HepG2 (cell line): ENCODE results near the gene NT5C2. TPM values are rescaled to one million over a fixed set of nuclear protein-coding genes. Genes with fewer than 3 reads are reported as not detected.

Experiments used
- ATAC-seq: fragments of 200-7000 bp; cut with Tn5 transposase; 3 replicates; pipeline ENCODE4 v1.9.1; 2020; ENCODE audit warnings: mild to moderate bottlenecking, moderate library complexity
- BruUV-seq: library from RNA; stranded (reverse); fragments of 400-500 nt; replicated peaks from 2 replicates; lab custom pipeline; 2021; lab: Mats Ljungman, UMichigan
- CTCF ChIA-PET: fragments of 300-600 bp; formaldehyde crosslinking; extraction: SDS; loops from one replicate; lab custom pipeline; 2021; ENCODE audit warnings: low total read pairs, inconsistent platforms, low intra/inter-chr PET ratio; lab: Yijun Ruan, JAX
- POLR2A ChIA-PET: fragments of 350-600 bp; sonication (Branson Sonifier 250); formaldehyde crosslinking; loops from one replicate; lab custom pipeline; 2020; ENCODE audit warnings: antibody characterized with exemption, inconsistent platforms; lab: Yijun Ruan, JAX
- DNase-seq: peaks from one replicate; pipeline ENCODE4 v3.0.0-alpha.2; 2015; ENCODE audit warnings: low spot score
- FAIRE-seq: peaks from 3 replicates; lab custom pipeline; 2011; peaks lifted over from hg19 to GRCh38; lab: Jason Lieb, UNC
- H2AFZ ChIP-seq: one replicate; pipeline ENCODE4 v1.6.1; 2011; ENCODE audit warnings: low read length, inconsistent platforms
- H3K27ac ChIP-seq: fragments of 300-600 bp; 3 replicates; pipeline ENCODE4 v1.8.0; 2011; ENCODE audit warnings: mixed run types, mild to moderate bottlenecking, mixed read lengths, low read length, inconsistent platforms; ENCODE audit not compliant: insufficient read depth; ENCODE audit errors: extremely low read length
- H3K27me3 ChIP-seq, 2 experiments: fragments of 200-600 bp in 1 of 2; 2 replicates in 1 of 2; 3 replicates in 1 of 2; pipeline versions ENCODE4 v1.6.0 to v1.8.0; 2011; ENCODE audit warnings: low read length in 2 of 2, mild to moderate bottlenecking in 2 of 2, moderate library complexity in 2 of 2, inconsistent platforms in 1 of 2; ENCODE audit not compliant: insufficient read depth in 2 of 2, control insufficient read depth in 1 of 2
- H3K36me3 ChIP-seq, 2 experiments: fragments of 200-600 bp in 1 of 2; replicated peaks in 1 of 2; 2 replicates in 1 of 2; 3 replicates in 1 of 2; pipeline versions ENCODE4 v1.5.1 to v1.8.0; 2011; ENCODE audit warnings: low read length in 2 of 2, inconsistent platforms in 1 of 2; ENCODE audit not compliant: insufficient read depth in 2 of 2, control insufficient read depth in 1 of 2
- H3K4me1 ChIP-seq: 2 replicates; pipeline ENCODE4 v1.5.1; 2012; ENCODE audit warnings: low read length, inconsistent platforms; ENCODE audit not compliant: insufficient read depth
- H3K4me2 ChIP-seq: 2 replicates; pipeline ENCODE4 v1.6.0; 2011; ENCODE audit warnings: low read depth, low read length, inconsistent platforms
- H3K4me3 ChIP-seq, 3 experiments: fragments of 200-600 bp in 1 of 3; sonication (generic), shearing (Covaris generic) in 1 of 3; replicated peaks in 1 of 3; 2 replicates each; pipeline ENCODE4 v1.5.1; 2011 to 2016; ENCODE audit warnings: low read length in 3 of 3, inconsistent platforms in 2 of 3, low read depth in 2 of 3, mild to moderate bottlenecking in 2 of 3, control low read depth in 1 of 3, mixed read lengths in 1 of 3; ENCODE audit not compliant: insufficient read depth in 1 of 3
- H3K79me2 ChIP-seq: one replicate; pipeline ENCODE4 v1.6.1; 2011; ENCODE audit warnings: low read length, inconsistent platforms; ENCODE audit not compliant: insufficient read depth
- H3K9ac ChIP-seq: 2 replicates; pipeline ENCODE4 v1.6.0; 2011; ENCODE audit warnings: mild to moderate bottlenecking, low read depth, low read length, inconsistent platforms; ENCODE audit not compliant: insufficient read depth
- H3K9me3 ChIP-seq: 2 replicates; pipeline ENCODE4 v1.5.1; 2012; ENCODE audit warnings: mild to moderate bottlenecking, low read length
- H4K20me1 ChIP-seq: 2 replicates; pipeline ENCODE4 v1.6.0; 2011; ENCODE audit warnings: inconsistent platforms, mild to moderate bottlenecking, low read length, moderate library complexity; ENCODE audit not compliant: insufficient read depth
- DNMT3B ChIP-seq: conservative IDR thresholded peaks from 2 replicates; pipeline ENCODE4 v1.6.1; 2016; ENCODE audit warnings: missing biosample characterization, control low read depth
- GLI4 ChIP-seq: sonication (generic); formaldehyde crosslinking; IDR thresholded peaks from 2 replicates; pipeline ENCODE4 v1.5.1; 2020; ENCODE audit warnings: missing genetic modification reagents, mild to moderate bottlenecking, moderate library complexity, borderline replicate concordance
- HDAC1 ChIP-seq: sonication (generic); formaldehyde crosslinking; IDR thresholded peaks from 2 replicates; pipeline ENCODE4 v1.5.1; 2020; ENCODE audit warnings: mild to moderate bottlenecking, missing genetic modification reagents
- MAFF ChIP-seq: IDR thresholded peaks from 2 replicates; pipeline ENCODE4 v1.6.1; 2011; ENCODE audit warnings: low read depth, low read length, improper control_type of control experiment
- MAFK ChIP-seq, 2 experiments: IDR thresholded peaks in 1 of 2; conservative IDR thresholded peaks in 1 of 2; 2 replicates each; pipeline ENCODE4 v1.6.1; 2011; ENCODE audit warnings: improper control_type of control experiment in 2 of 2, low read length in 2 of 2
- NAIF1 ChIP-seq: sonication (generic); formaldehyde crosslinking; IDR thresholded peaks from 2 replicates; pipeline ENCODE4 v1.5.0; 2020; ENCODE audit warnings: mild to moderate bottlenecking, missing genetic modification reagents, borderline replicate concordance
- NFE2L2 ChIP-seq: fragments of 150-350 bp; IDR thresholded peaks from 2 replicates; pipeline ENCODE4 v1.6.1; 2014; ENCODE audit warnings: low read length
- NR1H2 ChIP-seq: sonication (generic); formaldehyde crosslinking; IDR thresholded peaks from 2 replicates; pipeline ENCODE4 v1.8.1; 2022; ENCODE audit warnings: low read depth, missing genetic modification reagents, borderline replicate concordance
- SKIL ChIP-seq: sonication (generic); formaldehyde crosslinking; IDR thresholded peaks from 2 replicates; pipeline ENCODE4 v1.8.0; 2022; ENCODE audit warnings: missing genetic modification reagents, mild to moderate bottlenecking, moderate library complexity, borderline replicate concordance
- YEATS4 ChIP-seq: sonication (generic); formaldehyde crosslinking; IDR thresholded peaks from 2 replicates; pipeline ENCODE4 v1.4.0; 2020; ENCODE audit warnings: missing genetic modification reagents, borderline replicate concordance
- ZBTB7A ChIP-seq: sonication (generic); formaldehyde crosslinking; IDR thresholded peaks from 2 replicates; pipeline ENCODE4 v1.8.0; 2022; ENCODE audit warnings: mild to moderate bottlenecking, missing genetic modification reagents
- ZFP37 ChIP-seq: sonication (generic); formaldehyde crosslinking; IDR thresholded peaks from 2 replicates; pipeline ENCODE4 v1.4.0; 2020; ENCODE audit warnings: missing genetic modification reagents, borderline replicate concordance
- ZKSCAN5 ChIP-seq: sonication (generic); formaldehyde crosslinking; IDR thresholded peaks from 2 replicates; pipeline ENCODE4 v1.5.1; 2020; ENCODE audit warnings: mild to moderate bottlenecking, missing genetic modification reagents
- ZNF138 ChIP-seq: sonication (generic); formaldehyde crosslinking; IDR thresholded peaks from 2 replicates; pipeline ENCODE4 v1.5.0; 2020; ENCODE audit warnings: mild to moderate bottlenecking, low read depth, missing genetic modification reagents
- ZNF570 ChIP-seq: sonication (generic); formaldehyde crosslinking; IDR thresholded peaks from 2 replicates; pipeline ENCODE4 v1.4.0; 2020; ENCODE audit warnings: mild to moderate bottlenecking, missing genetic modification reagents, borderline replicate concordance
- ZNF792 ChIP-seq: IDR thresholded peaks from 2 replicates; pipeline ENCODE4 v1.6.1; 2016
- ZSCAN5A ChIP-seq: sonication (generic); formaldehyde crosslinking; IDR thresholded peaks from 2 replicates; pipeline ENCODE4 v1.8.0; 2022; ENCODE audit warnings: mild to moderate bottlenecking, missing genetic modification reagents, borderline replicate concordance
- WGBS: methylation state at CpG from one replicate; pipeline ENCODE4 v1.1.6; 2017; ENCODE audit warnings: low lambda C conversion rate; 5-methylcytosine and 5-hydroxymethylcytosine counted together
- in situ Hi-C: cut with HindIII; loops from 2 replicates; pipeline ENCODE4 v1.10.0; 2017; ENCODE audit warnings: low pct_unique_long_range_greater_than_20kb; ENCODE audit not compliant: extremely low pct_ligation_motif_present
- intact Hi-C: fragments of 100-400 bp; cut with micrococcal nuclease; formaldehyde crosslinking; loops from one replicate; pipeline ENCODE4 v1.10.0; 2022; ENCODE audit not compliant: unreplicated experiment
- polyA plus RNA-seq, 8 experiments: library from polyadenylated mRNA; depleted of rRNA in 3 of 8; stranded (reverse) in 7 of 8; unstranded in 1 of 8; fragments of >200 nt; fragmentation: Illumina TruSeq in 4 of 8; extraction: Trizol in 4 of 8; gene quantifications; 2 replicates each; pipeline versions ENCODE4 v1.2.1 to v1.2.3, GENCODE V29; 2011 to 2016; ENCODE audit warnings: low read depth in 4 of 8, missing spikeins in 1 of 8, mixed read lengths in 1 of 8; ENCODE audit not compliant: insufficient read depth in 1 of 8
- total RNA-seq, 5 experiments: library from RNA; depleted of rRNA; stranded (reverse); fragments of >200 nt; fragmentation: Illumina TruSeq; extraction: Trizol; gene quantifications; 2 replicates each; pipeline ENCODE4 v1.2.3, GENCODE V29; 2016; ENCODE audit warnings: low read depth in 1 of 5

The NT5C2 gene
- total and polyA plus RNA-seq, 2 of the 13 experiments (the other 11 are each of a cell fraction or from before 2014, with no cell fraction given) = 40.6 to 55.2 TPM

GRCh38 chr10:103198648-103199047 is 5.6 kb upstream of the NT5C2 start:
- H3K36me3 ChIP-seq = no peaks in the 10 kb centered on the region
- peak; percentile 88 for TF ChIP-seq NFE2L2
- peak; percentile 76 to 90 for TF ChIP-seq MAFK (conservative IDR thresholded peaks at IDR 0.05 in 1 of 2, IDR thresholded peaks at IDR 0.05 in 1 of 2; ENCODE audit: low read length in 2 of 2)
- TF ChIP-seq NR1H2 (CRISPR knock-in tag) = no peak
- TF ChIP-seq SKIL = no peak
- peak; percentile 78 for TF ChIP-seq MAFF
- 92% methylated on average over 8 of the region's 8 CpGs for WGBS
- CTCF ChIA-PET = no interaction called here
- BruUV-seq = no TSS peak
- H3K9ac ChIP-seq = no peak overlapping the region
- H2AFZ ChIP-seq = no peak overlapping the region
- intact Hi-C loops (no loop called here), in situ Hi-C loops (loop anchor here (5.0 kb wide), 1 partner anchor 39 kb away; no protein-coding TSS in a partner anchor)
- H3K27me3 ChIP-seq = no peaks in the 10 kb centered on the region
- no peak overlapping the region for H3K4me2 ChIP-seq
- H3K4me1 ChIP-seq = peaks cover 61% of the 10 kb centered on the region
- POLR2A ChIA-PET = interaction anchor here (3.1 kb wide), 1 partner anchor 33 kb away, joined by 22 read pairs; no protein-coding TSS in a partner anchor
- no peaks in the 10 kb centered on the region for H4K20me1 ChIP-seq
- ATAC-seq (no peak), FAIRE-seq (no peak), DNase-seq (no peak)
- no peak overlapping the region for H3K4me3 ChIP-seq
- no peaks in the 10 kb centered on the region for H3K79me2 ChIP-seq
- no peaks in the 10 kb centered on the region for H3K9me3 ChIP-seq
- no peak overlapping the region for H3K27ac ChIP-seq

GRCh38 chr10:103197903-103198302 is 4.8 kb upstream of the NT5C2 start:
- DNase-seq = no peak
- Histone ChIP-seq H3K4me3 (no peak overlapping the region), H3K79me2 (no peaks in the 10 kb centered on the region), H3K4me1 (peaks cover 58% of the 10 kb centered on the region), H3K9me3 (no peaks in the 10 kb centered on the region), H4K20me1 (no peaks in the 10 kb centered on the region), H3K27me3 (no peaks in the 10 kb centered on the region), H2AFZ (no peak overlapping the region), H3K27ac (no peak overlapping the region), H3K4me2 (no peak overlapping the region), H3K9ac (no peak overlapping the region), H3K36me3 (no peaks in the 10 kb centered on the region)
- in situ Hi-C loops (loop anchor here (5.0 kb wide), 1 partner anchor 39 kb away; no protein-coding TSS in a partner anchor), intact Hi-C loops (no loop called here)
- CTCF ChIA-PET = no interaction called here
- BruUV-seq = no TSS peak
- no peak for FAIRE-seq
- POLR2A ChIA-PET = interaction anchor here (1.2 to 3.1 kb wide), 3 partner anchors 13 to 43 kb away, joined by 3 to 22 read pairs (median 6); no protein-coding TSS in a partner anchor
- ATAC-seq = no peak
- WGBS = 89% methylated on average over 2 of the region's 2 CpGs
- no peak for TF ChIP-seq ZNF792
- TF ChIP-seq GLI4 (CRISPR knock-in tag) = no peak
- no peak for TF ChIP-seq ZNF138 (CRISPR knock-in tag)
- TF ChIP-seq NAIF1 (CRISPR knock-in tag) = no peak
- TF ChIP-seq ZKSCAN5 (CRISPR knock-in tag) = no peak
- TF ChIP-seq HDAC1 (CRISPR knock-in tag) = no peak
- no peak for TF ChIP-seq ZFP37 (CRISPR knock-in tag)
- no peak for TF ChIP-seq ZNF570 (CRISPR knock-in tag)
- TF ChIP-seq ZSCAN5A (CRISPR knock-in tag) = no peak
- no peak for TF ChIP-seq ZBTB7A (CRISPR knock-in tag)
- no peak for TF ChIP-seq YEATS4
- TF ChIP-seq DNMT3B (CRISPR knock-in tag) = no peak
